GM13977 (cell line): ENCODE data around the gene UNC13C.

ENCODE experiments used
- DNase-seq: peaks from one replicate; pipeline ENCODE4 v3.0.0; 2012; ENCODE audit warnings: low spot score
- in situ Hi-C: fragments of 300-500 bp; cut with MboI; formaldehyde crosslinking; loops from one replicate; pipeline ENCODE4 v1.12.0; 2022; ENCODE audit warnings: low sequenced_read_pairs, low pct_unique_long_range_greater_than_20kb, mixed read lengths, inconsistent platforms; ENCODE audit not compliant: unreplicated experiment
- TF ChIP-seq, protein P1 (sequence below): IDR thresholded peaks from 2 replicates; pipeline ENCODE4 v1.5.1; 2012; ENCODE audit warnings: mild to moderate bottlenecking, control low read depth; ENCODE audit not compliant: insufficient read depth; ENCODE audit errors: extremely low read depth, missing control alignments

Gene UNC13C

DNA sequence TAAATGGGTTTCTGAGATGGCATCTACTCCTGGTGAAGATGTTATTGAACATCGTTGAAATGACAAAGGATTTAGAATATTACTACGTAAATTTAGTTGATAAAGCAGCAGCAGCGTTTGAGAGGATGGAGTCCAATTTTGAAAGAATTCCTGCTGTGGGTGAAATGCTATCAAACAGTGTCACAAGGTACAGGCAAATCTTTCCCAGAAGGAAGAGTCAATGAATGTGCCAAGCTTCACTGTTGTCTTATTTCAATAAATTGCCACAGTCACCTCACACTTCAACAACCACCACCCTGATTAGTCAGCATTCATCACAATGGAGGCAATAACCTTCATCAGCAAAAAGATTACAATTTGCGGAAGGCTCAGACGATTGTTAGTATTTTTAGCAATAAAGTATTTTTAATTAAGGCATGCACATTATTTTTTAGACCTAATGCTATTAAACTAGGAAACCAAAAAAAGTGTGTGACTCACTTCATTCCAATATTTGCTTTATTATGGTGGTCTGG, 142.8 kb downstream of the UNC13C start:
- TF ChIP-seq, protein P1, sequence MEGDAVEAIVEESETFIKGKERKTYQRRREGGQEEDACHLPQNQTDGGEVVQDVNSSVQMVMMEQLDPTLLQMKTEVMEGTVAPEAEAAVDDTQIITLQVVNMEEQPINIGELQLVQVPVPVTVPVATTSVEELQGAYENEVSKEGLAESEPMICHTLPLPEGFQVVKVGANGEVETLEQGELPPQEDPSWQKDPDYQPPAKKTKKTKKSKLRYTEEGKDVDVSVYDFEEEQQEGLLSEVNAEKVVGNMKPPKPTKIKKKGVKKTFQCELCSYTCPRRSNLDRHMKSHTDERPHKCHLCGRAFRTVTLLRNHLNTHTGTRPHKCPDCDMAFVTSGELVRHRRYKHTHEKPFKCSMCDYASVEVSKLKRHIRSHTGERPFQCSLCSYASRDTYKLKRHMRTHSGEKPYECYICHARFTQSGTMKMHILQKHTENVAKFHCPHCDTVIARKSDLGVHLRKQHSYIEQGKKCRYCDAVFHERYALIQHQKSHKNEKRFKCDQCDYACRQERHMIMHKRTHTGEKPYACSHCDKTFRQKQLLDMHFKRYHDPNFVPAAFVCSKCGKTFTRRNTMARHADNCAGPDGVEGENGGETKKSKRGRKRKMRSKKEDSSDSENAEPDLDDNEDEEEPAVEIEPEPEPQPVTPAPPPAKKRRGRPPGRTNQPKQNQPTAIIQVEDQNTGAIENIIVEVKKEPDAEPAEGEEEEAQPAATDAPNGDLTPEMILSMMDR: no peak
- in situ Hi-C loops: no loop called here

DNA sequence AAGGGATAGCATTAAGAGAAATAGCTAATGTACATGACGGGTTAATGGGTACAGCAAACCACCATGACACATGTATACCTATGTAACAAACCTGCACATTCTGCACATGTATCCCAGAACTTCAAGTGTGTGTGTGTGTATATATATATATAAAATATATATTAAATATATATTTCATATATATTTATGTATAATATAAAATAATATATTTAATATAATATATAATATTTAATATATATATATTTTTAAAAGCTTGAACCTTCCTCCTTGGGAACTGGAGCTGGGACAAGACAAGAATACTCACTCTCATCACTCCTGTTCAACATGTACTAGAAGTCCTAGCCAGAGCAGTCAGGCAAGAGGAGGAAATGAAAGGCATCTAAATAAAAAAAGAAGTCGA, 149.3 kb downstream of the UNC13C start:
- in situ Hi-C loops: no loop called here
- TF ChIP-seq, protein P1: no peak
- no peak for DNase-seq

More for the DNA sequence above, 142.8 kb downstream of the UNC13C start:
- no peak for DNase-seq

DNA sequence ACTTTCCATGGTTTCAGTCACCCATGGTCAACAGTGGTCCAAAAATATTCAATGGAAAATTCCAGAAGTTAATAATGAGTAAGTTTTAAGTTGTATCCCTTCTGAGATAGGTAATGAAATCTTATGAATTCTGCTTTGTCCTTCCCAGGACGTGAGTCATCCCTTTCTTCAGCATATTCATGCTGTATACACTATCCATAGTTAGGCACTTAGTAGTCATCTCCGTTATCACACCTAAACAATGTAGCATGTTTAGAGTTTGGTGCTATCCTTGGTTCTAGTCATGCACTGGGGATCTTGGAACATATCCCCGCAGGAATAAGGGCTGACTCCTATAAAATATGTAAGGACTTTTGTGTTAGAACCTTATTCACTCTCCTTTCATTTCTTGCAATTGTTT, 153.2 kb downstream of the UNC13C start:
- in situ Hi-C loops: no loop called here

DNA sequence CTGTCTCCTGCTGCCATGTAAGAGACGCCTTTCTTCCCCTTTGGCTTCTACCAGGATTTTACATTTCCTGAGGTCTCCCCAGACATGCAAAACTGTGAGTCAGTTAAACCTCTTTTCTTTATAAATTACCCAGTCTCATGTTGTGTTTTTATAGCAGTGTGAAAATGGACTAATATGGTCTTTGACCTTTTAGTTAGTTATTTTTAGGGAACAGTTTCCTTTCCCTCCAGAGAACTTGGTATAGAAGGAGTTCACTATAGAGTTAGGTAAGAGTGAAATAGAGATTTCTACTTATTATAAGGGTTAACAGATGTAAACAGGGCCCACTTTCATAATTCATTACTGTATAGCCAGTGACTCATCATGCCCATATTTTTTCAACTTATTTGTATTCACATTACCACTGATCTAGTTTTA, 170.9 kb downstream of the UNC13C start:
- in situ Hi-C loops: no loop called here
- DNase-seq: no peak
- TF ChIP-seq, protein P1: no peak

More for the DNA sequence above, 153.2 kb downstream of the UNC13C start:
- DNase-seq: no peak
- TF ChIP-seq, protein P1: no peak

DNA sequence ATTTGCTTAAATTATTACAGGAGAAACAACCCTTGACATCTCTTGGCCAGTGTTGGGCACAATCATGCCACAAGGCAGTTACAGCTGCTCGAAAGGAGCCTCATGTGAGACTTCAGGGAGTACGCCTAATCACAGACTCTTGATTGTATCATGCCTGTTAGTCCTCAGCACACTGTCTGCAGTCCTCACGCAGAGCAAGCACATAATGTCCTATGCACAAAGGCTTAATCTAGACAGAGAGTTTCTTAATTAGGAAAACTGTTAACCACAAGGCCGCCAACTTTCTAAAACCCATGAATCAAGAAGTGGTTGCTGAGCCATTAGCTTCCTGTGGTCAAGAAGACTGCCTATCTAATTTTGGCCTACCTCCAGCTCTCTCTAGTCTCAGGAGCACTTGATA, 172.0 kb downstream of the UNC13C start:
- DNase-seq: no peak
- TF ChIP-seq, protein P1: no peak
- in situ Hi-C loops: no loop called here

DNA sequence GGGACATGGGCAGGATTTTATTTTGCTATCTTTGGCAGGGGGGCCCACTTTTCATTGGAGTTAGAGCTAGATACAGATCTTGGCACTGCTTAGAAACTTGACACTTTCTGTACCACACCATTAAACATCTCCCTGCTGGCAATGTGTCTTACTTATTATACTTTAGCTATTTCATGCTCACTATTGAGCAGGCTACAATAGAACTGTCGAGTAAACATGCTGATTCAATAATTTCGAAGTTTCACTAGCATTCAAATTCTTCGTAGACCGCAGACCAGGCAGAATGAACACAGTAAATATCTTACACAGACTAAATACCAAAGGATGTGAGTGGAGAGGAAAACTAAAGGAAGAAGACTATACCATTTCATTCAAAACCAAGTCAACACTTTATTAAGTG, 180.8 kb downstream of the UNC13C start:
- in situ Hi-C loops: no loop called here
- TF ChIP-seq, protein P1: no peak
- DNase-seq: no peak

DNA sequence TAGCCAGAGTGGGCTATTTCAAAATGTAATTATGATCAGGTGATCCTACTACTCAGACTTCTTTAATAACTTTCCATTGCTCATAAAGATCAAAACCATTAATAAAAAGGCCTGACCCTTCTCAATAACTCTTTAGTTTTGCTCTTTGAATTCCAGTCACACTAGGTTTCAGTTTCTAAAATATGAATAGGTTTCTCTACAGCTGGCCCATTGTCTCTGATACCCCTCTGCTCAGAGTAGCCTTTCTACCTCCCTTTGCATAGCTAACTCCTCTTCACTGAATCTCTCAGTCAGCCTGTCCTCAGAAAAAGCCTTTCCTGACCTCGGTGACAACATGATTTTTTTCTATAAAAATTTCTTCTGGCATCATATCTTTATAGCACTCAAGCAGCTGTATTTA, 209.1 kb downstream of the UNC13C start:
- in situ Hi-C loops: no loop called here
- DNase-seq: no peak
- TF ChIP-seq, protein P1: no peak
